Measurements from ENCODE around the gene LKAAEAR1. TPM values are rescaled to one million over a fixed set of nuclear protein-coding genes. Genes with fewer than 3 reads are reported as not detected.

Gene LKAAEAR1
- total and polyA plus RNA-seq, 2 experiments from 2014 or later = 1.8 TPM; not detected in 1

- TF ChIP-seq ZNF462 (CRISPR knock-in tag; IDR thresholded peaks at IDR 0.05) = no peak
Observed at GRCh38 chr20:64113796-64114355, 29.7 kb upstream of the LKAAEAR1 start (continued).

- ATAC-seq (no peak), DNase-seq (ENCODE audit: low spot score) (no peak)
- H3K79me2 ChIP-seq (replicated peaks; ENCODE audit: insufficient read depth) = no peaks in the 10 kb centered on the region
- no peaks in the 10 kb centered on the region for H3K4me1 Mint-ChIP-seq
- H3K27ac Mint-ChIP-seq = no peak overlapping the region
- no peak overlapping the region for H2AFZ ChIP-seq
- H3K4me2 ChIP-seq = no peak overlapping the region
- no peak overlapping the region for H3K4me3 Mint-ChIP-seq
- no peak overlapping the region for H3K27ac ChIP-seq (ENCODE audit: low read depth)
- no peaks in the 10 kb centered on the region for H3K36me3 Mint-ChIP-seq (ENCODE audit: low read depth)
- H4K20me1 ChIP-seq (replicated peaks; ENCODE audit: insufficient read depth) = no peaks in the 10 kb centered on the region
- H3K36me3 ChIP-seq (ENCODE audit: insufficient read depth) = no peaks in the 10 kb centered on the region
- H3K9me3 Mint-ChIP-seq = no peaks in the 10 kb centered on the region
- H3F3A ChIP-seq (replicated peaks; ENCODE audit: low read depth) = no peaks in the 10 kb centered on the region
- H3K27me3 Mint-ChIP-seq (ENCODE audit: insufficient read depth, low read depth, poor library complexity) = peaks cover 4% of the 10 kb centered on the region
- no peaks in the 10 kb centered on the region for H3K4me1 ChIP-seq (ENCODE audit: insufficient read depth)
- H3K9me2 ChIP-seq (ENCODE audit: insufficient read depth) = no peaks in the 10 kb centered on the region
- H3K27me3 ChIP-seq (ENCODE audit: insufficient read depth) = no peaks in the 10 kb centered on the region
- no peak overlapping the region for H3K4me3 ChIP-seq
- TF ChIP-seq NANOG (IDR thresholded peaks at IDR 0.05; ENCODE audit: borderline replicate concordance) (no peak), EZH2phosphoT487 (IDR thresholded peaks at IDR 0.05; ENCODE audit: unreplicated experiment) (no peak), JUNB (IDR thresholded peaks at IDR 0.05; ENCODE audit: unreplicated experiment) (no peak), ZNF114 (CRISPR knock-in tag; IDR thresholded peaks at IDR 0.05) (no peak), POLR2AphosphoS5 (IDR thresholded peaks at IDR 0.05; ENCODE audit: low read depth) (no peak), ZNF331 (CRISPR knock-in tag; IDR thresholded peaks at IDR 0.05; ENCODE audit: low read depth) (no peak)
- TF ChIP-seq, protein P1, sequence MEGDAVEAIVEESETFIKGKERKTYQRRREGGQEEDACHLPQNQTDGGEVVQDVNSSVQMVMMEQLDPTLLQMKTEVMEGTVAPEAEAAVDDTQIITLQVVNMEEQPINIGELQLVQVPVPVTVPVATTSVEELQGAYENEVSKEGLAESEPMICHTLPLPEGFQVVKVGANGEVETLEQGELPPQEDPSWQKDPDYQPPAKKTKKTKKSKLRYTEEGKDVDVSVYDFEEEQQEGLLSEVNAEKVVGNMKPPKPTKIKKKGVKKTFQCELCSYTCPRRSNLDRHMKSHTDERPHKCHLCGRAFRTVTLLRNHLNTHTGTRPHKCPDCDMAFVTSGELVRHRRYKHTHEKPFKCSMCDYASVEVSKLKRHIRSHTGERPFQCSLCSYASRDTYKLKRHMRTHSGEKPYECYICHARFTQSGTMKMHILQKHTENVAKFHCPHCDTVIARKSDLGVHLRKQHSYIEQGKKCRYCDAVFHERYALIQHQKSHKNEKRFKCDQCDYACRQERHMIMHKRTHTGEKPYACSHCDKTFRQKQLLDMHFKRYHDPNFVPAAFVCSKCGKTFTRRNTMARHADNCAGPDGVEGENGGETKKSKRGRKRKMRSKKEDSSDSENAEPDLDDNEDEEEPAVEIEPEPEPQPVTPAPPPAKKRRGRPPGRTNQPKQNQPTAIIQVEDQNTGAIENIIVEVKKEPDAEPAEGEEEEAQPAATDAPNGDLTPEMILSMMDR (conservative IDR thresholded peaks at IDR 0.05; ENCODE audit: low read depth in 2 of 2) = no peak
- TF ChIP-seq, protein P2, sequence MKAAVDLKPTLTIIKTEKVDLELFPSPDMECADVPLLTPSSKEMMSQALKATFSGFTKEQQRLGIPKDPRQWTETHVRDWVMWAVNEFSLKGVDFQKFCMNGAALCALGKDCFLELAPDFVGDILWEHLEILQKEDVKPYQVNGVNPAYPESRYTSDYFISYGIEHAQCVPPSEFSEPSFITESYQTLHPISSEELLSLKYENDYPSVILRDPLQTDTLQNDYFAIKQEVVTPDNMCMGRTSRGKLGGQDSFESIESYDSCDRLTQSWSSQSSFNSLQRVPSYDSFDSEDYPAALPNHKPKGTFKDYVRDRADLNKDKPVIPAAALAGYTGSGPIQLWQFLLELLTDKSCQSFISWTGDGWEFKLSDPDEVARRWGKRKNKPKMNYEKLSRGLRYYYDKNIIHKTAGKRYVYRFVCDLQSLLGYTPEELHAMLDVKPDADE (IDR thresholded peaks at IDR 0.05) = no peak
Observed at GRCh38 chr20:64113444-64113775, 29.2 kb upstream of the LKAAEAR1 start.
